Fibroblast of lung (primary cell): ENCODE measurements around the gene PKP1. TPM values are rescaled to one million over a fixed set of nuclear protein-coding genes. Genes with fewer than 3 reads are reported as not detected.

Experiments
- DNase-seq, 2 donors: peaks; one replicate each; pipeline versions ENCODE4 v3.0.0 to v3.0.0-alpha.2; 2010; ENCODE audit warnings: low read depth in 2 of 2
- H2AFZ ChIP-seq: 2 replicates; pipeline ENCODE4 v1.5.1; 2012; ENCODE audit warnings: low read length, control low read depth, inconsistent platforms
- H3K27ac ChIP-seq: 2 replicates; pipeline ENCODE4 v1.5.1; 2011; ENCODE audit warnings: low read length, control low read depth; ENCODE audit not compliant: insufficient read depth
- H3K27me3 ChIP-seq: 2 replicates; pipeline ENCODE4 v1.5.1; 2011; ENCODE audit warnings: mild to moderate bottlenecking, low read length; ENCODE audit not compliant: control insufficient read depth, insufficient read depth
- H3K36me3 ChIP-seq: 2 replicates; pipeline ENCODE4 v1.5.1; 2011; ENCODE audit warnings: low read length; ENCODE audit not compliant: control insufficient read depth, insufficient read depth
- H3K4me1 ChIP-seq: 2 replicates; pipeline ENCODE4 v1.5.1; 2011; ENCODE audit warnings: low read length; ENCODE audit not compliant: control insufficient read depth, insufficient read depth; ENCODE audit errors: extremely low read depth
- H3K4me2 ChIP-seq: 2 replicates; pipeline ENCODE4 v1.5.1; 2011; ENCODE audit warnings: low read length, control low read depth; ENCODE audit not compliant: insufficient read depth; ENCODE audit errors: extremely low read depth
- H3K4me3 ChIP-seq, 4 experiments: fragments of 200-600 bp in 1 of 4; sonication (generic) in 1 of 4; replicated peaks in 1 of 4; 2 replicates each; pipeline ENCODE4 v1.5.1; 2011 to 2016; ENCODE audit warnings: low read length in 4 of 4, low read depth in 3 of 4, mild to moderate bottlenecking in 3 of 4, control low read depth in 2 of 4, inconsistent platforms in 1 of 4, mixed read lengths in 1 of 4; ENCODE audit not compliant: insufficient read depth in 1 of 4; ENCODE audit errors: control extremely low read depth in 1 of 4
- H3K79me2 ChIP-seq: 2 replicates; pipeline ENCODE4 v1.5.1; 2012; ENCODE audit warnings: mild to moderate bottlenecking, low read length, inconsistent platforms; ENCODE audit not compliant: control insufficient read depth, insufficient read depth
- H3K9ac ChIP-seq: 2 replicates; pipeline ENCODE4 v1.5.1; 2011; ENCODE audit warnings: mild to moderate bottlenecking, low read length, control low read depth; ENCODE audit not compliant: insufficient read depth
- H3K9me3 ChIP-seq: 2 replicates; pipeline ENCODE4 v1.5.1; 2012; ENCODE audit warnings: low read depth, low read length; ENCODE audit not compliant: control insufficient read depth, insufficient read depth
- H4K20me1 ChIP-seq: 2 replicates; pipeline ENCODE4 v1.5.1; 2011; ENCODE audit warnings: low read length; ENCODE audit not compliant: control insufficient read depth, insufficient read depth; ENCODE audit errors: extremely low read depth
- CTCF ChIP-seq, 2 donors: IDR thresholded peaks in 1 of 2; conservative IDR thresholded peaks in 1 of 2; 1 replicate in 1 of 2; 2 replicates in 1 of 2; pipeline ENCODE4 v1.5.1; 2011 to 2012; ENCODE audit warnings: low read length in 2 of 2, control low read depth in 1 of 2, inconsistent platforms in 1 of 2, low read depth in 1 of 2, mild to moderate bottlenecking in 1 of 2
- EZH2 ChIP-seq: IDR thresholded peaks from 2 replicates; pipeline ENCODE4 v1.5.1; 2012; ENCODE audit warnings: low read length, control low read depth, mild to moderate bottlenecking; ENCODE audit errors: missing control alignments
- polyA plus RNA-seq, 2 donors: library from polyadenylated mRNA; depleted of rRNA in 1 of 2; stranded (reverse) in 1 of 2; unstranded in 1 of 2; fragments of >200 nt; gene quantifications; 2 replicates each; pipeline ENCODE4 v1.2.1, GENCODE V29; 2011 to 2012; ENCODE audit warnings: missing spikeins in 1 of 2
- total RNA-seq: library from RNA; depleted of rRNA; stranded (reverse); fragments of >200 nt; gene quantifications from 2 replicates; pipeline ENCODE4 v1.2.1, GENCODE V29; 2014

The PKP1 gene
- total and polyA plus RNA-seq, 2 donors (not counting 1 experiment from before 2014, with no cell fraction given), result under 0.01 to 0.08 TPM

GRCh38 chr1:201346987-201347386, 63.7 kb downstream of the PKP1 start:
- no peak overlapping the region for H2AFZ ChIP-seq
- no peaks in the 10 kb centered on the region for H4K20me1 ChIP-seq
- H3K36me3 ChIP-seq, result no peaks in the 10 kb centered on the region
- H3K9me3 ChIP-seq, result no peaks in the 10 kb centered on the region
- no peak overlapping the region for H3K4me3 ChIP-seq
- H3K9ac ChIP-seq, result no peak overlapping the region
- H3K27ac ChIP-seq, result no peak overlapping the region
- DNase-seq, result no peak
- H3K4me1 ChIP-seq, result no peaks in the 10 kb centered on the region
- H3K79me2 ChIP-seq, result no peaks in the 10 kb centered on the region
- TF ChIP-seq EZH2 (no peak), CTCF (conservative IDR thresholded peaks at IDR 0.05 in 1 of 2, IDR thresholded peaks at IDR 0.05 in 1 of 2; ENCODE audit: low read depth in 1 of 2, low read length in 2 of 2) (no peak)
- H3K4me2 ChIP-seq, result no peak overlapping the region
- H3K27me3 ChIP-seq, result peaks cover 10% of the 10 kb centered on the region

- no peak for DNase-seq
- Histone ChIP-seq H3K9ac (no peak overlapping the region), H3K27ac (no peak overlapping the region), H3K4me1 (no peaks in the 10 kb centered on the region), H3K9me3 (no peaks in the 10 kb centered on the region), H3K36me3 (no peaks in the 10 kb centered on the region), H4K20me1 (no peaks in the 10 kb centered on the region), H3K4me3 (no peak overlapping the region), H3K27me3 (peaks cover 13% of the 10 kb centered on the region), H3K79me2 (no peaks in the 10 kb centered on the region), H2AFZ (no peak overlapping the region), H3K4me2 (no peak overlapping the region)
- no peak for TF ChIP-seq EZH2
- no peak for TF ChIP-seq CTCF (conservative IDR thresholded peaks at IDR 0.05 in 1 of 2, IDR thresholded peaks at IDR 0.05 in 1 of 2; ENCODE audit: low read depth in 1 of 2, low read length in 2 of 2)
These were observed 64.3 kb downstream of the PKP1 start for GRCh38 chr1:201347498-201348210.

GRCh38 chr1:201348211-201348566, 64.9 kb downstream of the PKP1 start:
- Histone ChIP-seq H4K20me1 (no peaks in the 10 kb centered on the region), H3K27ac (no peak overlapping the region), H3K79me2 (no peaks in the 10 kb centered on the region), H3K27me3 (peaks cover 17% of the 10 kb centered on the region), H3K4me3 (no peak overlapping the region), H3K9ac (no peak overlapping the region), H3K4me2 (no peak overlapping the region), H2AFZ (no peak overlapping the region), H3K4me1 (no peaks in the 10 kb centered on the region), H3K36me3 (no peaks in the 10 kb centered on the region), H3K9me3 (no peaks in the 10 kb centered on the region)
- TF ChIP-seq EZH2 (no peak), CTCF (conservative IDR thresholded peaks at IDR 0.05 in 1 of 2, IDR thresholded peaks at IDR 0.05 in 1 of 2; ENCODE audit: low read depth in 1 of 2, low read length in 2 of 2) (peak; percentile 65 to 79)
- DNase-seq, result peak; percentile 35 to 60
